Thyroid gland (tissue), 4 donors: Measurements from ENCODE around the gene SLC16A2.

ENCODE experiments used
- POLR2A ChIP-seq, 2 donors: fragments of 450-650 bp; IDR thresholded peaks; one replicate each; pipeline ENCODE4 v1.6.1; 2017; ENCODE audit warnings: antibody characterized with exemption in 2 of 2, mild to moderate bottlenecking in 2 of 2, moderate library complexity in 1 of 2
- TF ChIP-seq, protein P1 (sequence below), 6 experiments: fragments of 200-600 bp in 3 of 6; fragments of 450-650 bp in 3 of 6; sonication (generic) in 3 of 6; IDR thresholded peaks; one replicate each; pipeline ENCODE4 v1.5.1; 2016 to 2019; ENCODE audit warnings: antibody characterized with exemption in 6 of 6, mild to moderate bottlenecking in 2 of 6, inconsistent platforms in 1 of 6, moderate library complexity in 1 of 6

- no peak for TF ChIP-seq POLR2A (IDR thresholded peaks at IDR 0.05)
- TF ChIP-seq, protein P1, sequence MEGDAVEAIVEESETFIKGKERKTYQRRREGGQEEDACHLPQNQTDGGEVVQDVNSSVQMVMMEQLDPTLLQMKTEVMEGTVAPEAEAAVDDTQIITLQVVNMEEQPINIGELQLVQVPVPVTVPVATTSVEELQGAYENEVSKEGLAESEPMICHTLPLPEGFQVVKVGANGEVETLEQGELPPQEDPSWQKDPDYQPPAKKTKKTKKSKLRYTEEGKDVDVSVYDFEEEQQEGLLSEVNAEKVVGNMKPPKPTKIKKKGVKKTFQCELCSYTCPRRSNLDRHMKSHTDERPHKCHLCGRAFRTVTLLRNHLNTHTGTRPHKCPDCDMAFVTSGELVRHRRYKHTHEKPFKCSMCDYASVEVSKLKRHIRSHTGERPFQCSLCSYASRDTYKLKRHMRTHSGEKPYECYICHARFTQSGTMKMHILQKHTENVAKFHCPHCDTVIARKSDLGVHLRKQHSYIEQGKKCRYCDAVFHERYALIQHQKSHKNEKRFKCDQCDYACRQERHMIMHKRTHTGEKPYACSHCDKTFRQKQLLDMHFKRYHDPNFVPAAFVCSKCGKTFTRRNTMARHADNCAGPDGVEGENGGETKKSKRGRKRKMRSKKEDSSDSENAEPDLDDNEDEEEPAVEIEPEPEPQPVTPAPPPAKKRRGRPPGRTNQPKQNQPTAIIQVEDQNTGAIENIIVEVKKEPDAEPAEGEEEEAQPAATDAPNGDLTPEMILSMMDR (IDR thresholded peaks at IDR 0.05), result peak in 1 of 6 experiments; percentile 4
Observed at GRCh38 chrX:74458736-74459135, 37.4 kb downstream of the SLC16A2 start.
